H9 (cell line): ENCODE measurements around the gene CPM. TPM values are rescaled to one million over a fixed set of nuclear protein-coding genes. Genes with fewer than 3 reads are reported as not detected.

Source experiments
- DNase-seq: peaks from one replicate; pipeline ENCODE4 v3.0.0-alpha.2; 2017
- H2AFZ ChIP-seq: one replicate; pipeline ENCODE4 v1.6.1; 2013; ENCODE audit warnings: mild to moderate bottlenecking, low read length, control low read depth, moderate library complexity
- H2AK5ac ChIP-seq: 2 replicates; pipeline ENCODE4 v1.6.1; 2013; ENCODE audit warnings: low read length, control low read depth, mixed read lengths; ENCODE audit not compliant: insufficient read length
- H2BK120ac ChIP-seq: one replicate; pipeline ENCODE4 v1.6.1; 2013; ENCODE audit warnings: low read depth, mild to moderate bottlenecking, low read length, control low read depth, inconsistent platforms; ENCODE audit not compliant: poor library complexity, severe bottlenecking
- H2BK12ac ChIP-seq: 2 replicates; pipeline ENCODE4 v1.6.1; 2013; ENCODE audit warnings: low read length, control low read depth, mixed read lengths, low read depth; ENCODE audit not compliant: insufficient read length
- H2BK15ac ChIP-seq: 2 replicates; pipeline ENCODE4 v1.6.1; 2013; ENCODE audit warnings: low read depth, low read length, control low read depth
- H2BK20ac ChIP-seq: one replicate; pipeline ENCODE4 v1.6.1; 2013; ENCODE audit warnings: low read depth, mild to moderate bottlenecking, low read length, control low read depth, inconsistent platforms; ENCODE audit not compliant: poor library complexity, severe bottlenecking
- H2BK5ac ChIP-seq: 2 replicates; pipeline ENCODE4 v1.6.1; 2013; ENCODE audit warnings: low read length, control low read depth, mixed read lengths; ENCODE audit not compliant: insufficient read length
- H3K14ac ChIP-seq: 2 replicates; pipeline ENCODE4 v1.6.1; 2013; ENCODE audit warnings: low read length, control low read depth; ENCODE audit not compliant: insufficient read depth
- H3K18ac ChIP-seq: 2 replicates; pipeline ENCODE4 v1.6.1; 2013; ENCODE audit warnings: low read depth, mild to moderate bottlenecking, mixed read lengths, low read length, control low read depth; ENCODE audit not compliant: insufficient read length
- H3K23ac ChIP-seq: 2 replicates; pipeline ENCODE4 v1.6.1; 2013; ENCODE audit warnings: low read length, control low read depth, mixed read lengths, low read depth; ENCODE audit not compliant: insufficient read length
- H3K23me2 ChIP-seq: 2 replicates; pipeline ENCODE4 v1.6.1; 2013; ENCODE audit warnings: low read depth, mild to moderate bottlenecking, mixed read lengths, low read length, control low read depth; ENCODE audit not compliant: insufficient read length, poor library complexity, severe bottlenecking
- H3K27ac ChIP-seq: 2 replicates; pipeline ENCODE4 v1.5.1; 2013; ENCODE audit warnings: low read length, control low read depth, mixed read lengths, low read depth; ENCODE audit not compliant: insufficient read length
- H3K27me3 ChIP-seq: 2 replicates; pipeline ENCODE4 v1.6.1; 2013; ENCODE audit warnings: low read length, control low read depth, inconsistent platforms; ENCODE audit not compliant: insufficient read depth
- H3K4ac ChIP-seq: 2 replicates; pipeline ENCODE4 v1.6.1; 2013; ENCODE audit warnings: low read depth, mild to moderate bottlenecking, control low read depth, inconsistent platforms, low read length, moderate library complexity
- H3K4me1 ChIP-seq: 2 replicates; pipeline ENCODE4 v1.6.1; 2013; ENCODE audit warnings: low read length, control low read depth, inconsistent platforms; ENCODE audit not compliant: insufficient read depth
- H3K4me2 ChIP-seq: 2 replicates; pipeline ENCODE4 v1.6.1; 2013; ENCODE audit warnings: low read length, control low read depth, mixed read lengths; ENCODE audit not compliant: insufficient read length, insufficient read depth
- H3K56ac ChIP-seq: 2 replicates; pipeline ENCODE4 v1.6.1; 2013; ENCODE audit warnings: low read depth, mild to moderate bottlenecking, mixed read lengths, low read length, control low read depth; ENCODE audit not compliant: insufficient read length
- H3K79me1 ChIP-seq: 2 replicates; pipeline ENCODE4 v1.6.1; 2013; ENCODE audit warnings: low read depth, mild to moderate bottlenecking, moderate library complexity, low read length, control low read depth, inconsistent platforms; ENCODE audit not compliant: insufficient read depth, poor library complexity, severe bottlenecking
- H3K79me2 ChIP-seq: 2 replicates; pipeline ENCODE4 v1.6.1; 2013; ENCODE audit warnings: low read length, control low read depth, inconsistent platforms; ENCODE audit not compliant: insufficient read depth
- H3K9ac ChIP-seq: 2 replicates; pipeline ENCODE4 v1.6.1; 2013; ENCODE audit warnings: low read length, control low read depth, mixed read lengths; ENCODE audit not compliant: insufficient read length; ENCODE audit errors: extremely low read depth
- H3K9me3 ChIP-seq: one replicate; pipeline ENCODE4 v1.6.1; 2013; ENCODE audit warnings: low read depth, low read length, inconsistent platforms; ENCODE audit not compliant: control insufficient read depth
- H3T11ph ChIP-seq: one replicate; pipeline ENCODE4 v1.6.1; 2013; ENCODE audit warnings: mild to moderate bottlenecking, low read length, control low read depth, inconsistent platforms
- H4K20me1 ChIP-seq: one replicate; pipeline ENCODE4 v1.6.1; 2013; ENCODE audit not compliant: control insufficient read depth, insufficient read length, insufficient read depth
- H4K5ac ChIP-seq: 2 replicates; pipeline ENCODE4 v1.6.1; 2013; ENCODE audit warnings: low read depth, mild to moderate bottlenecking, mixed read lengths, low read length, control low read depth; ENCODE audit not compliant: insufficient read length
- H4K8ac ChIP-seq: replicated peaks from 2 replicates; pipeline ENCODE4 v1.6.1; 2013; ENCODE audit warnings: low read length, control low read depth, mixed read lengths, low read depth; ENCODE audit not compliant: insufficient read length
- H4K91ac ChIP-seq: 2 replicates; pipeline ENCODE4 v1.6.1; 2013; ENCODE audit warnings: low read depth, mild to moderate bottlenecking, moderate library complexity, mixed read lengths, low read length, control low read depth; ENCODE audit not compliant: insufficient read length
- H3K27ac Mint-ChIP-seq, 3 experiments: 2 replicates in 2 of 3; 3 replicates in 1 of 3; pipeline ENCODE4 v1.8.0; 2020 to 2021; ENCODE audit warnings: mixed read lengths in 3 of 3, mild to moderate bottlenecking in 1 of 3, moderate library complexity in 1 of 3
- H3K27me3 Mint-ChIP-seq: 2 replicates; pipeline ENCODE4 v1.8.0; 2021; ENCODE audit warnings: low read depth, mild to moderate bottlenecking, moderate library complexity, mixed read lengths
- H3K36me3 Mint-ChIP-seq, 3 experiments: 2 replicates in 2 of 3; 3 replicates in 1 of 3; pipeline ENCODE4 v1.8.0; 2020 to 2021; ENCODE audit warnings: low read depth in 3 of 3, mixed read lengths in 3 of 3; ENCODE audit not compliant: insufficient read depth in 1 of 3
- H3K4me1 Mint-ChIP-seq, 2 experiments: 2 replicates each; pipeline ENCODE4 v1.8.0; 2020; ENCODE audit warnings: mixed read lengths in 2 of 2
- H3K4me3 Mint-ChIP-seq, 2 experiments: 2 replicates in 1 of 2; 3 replicates in 1 of 2; pipeline ENCODE4 v1.8.0; 2020 to 2021; ENCODE audit warnings: mild to moderate bottlenecking in 2 of 2, mixed read lengths in 2 of 2, moderate library complexity in 1 of 2
- H3K9me3 Mint-ChIP-seq, 2 experiments: 2 replicates in 1 of 2; 3 replicates in 1 of 2; pipeline ENCODE4 v1.8.0; 2020; ENCODE audit warnings: mild to moderate bottlenecking in 2 of 2, mixed read lengths in 2 of 2, moderate library complexity in 1 of 2
- WGBS: extraction: QIAGEN DNeasy Blood & Tissue Kit; methylation state at CpG from one replicate; pipeline ENCODE4 v1.1.7; 2013; ENCODE audit warnings: missing lambda C conversion rate, low lambda C conversion rate, mixed read lengths; ENCODE audit not compliant: insufficient read length; ENCODE audit errors: extremely low coverage; 5-methylcytosine and 5-hydroxymethylcytosine counted together
- total RNA-seq: library from RNA; stranded (reverse); gene quantifications from 2 replicates; pipeline ENCODE4 v1.2.1, GENCODE V29; 2021
- TF ChIP-seq, protein P1 (sequence below): fragments of 200-600 bp; sonication (generic); conservative IDR thresholded peaks from 3 replicates; pipeline ENCODE4 v1.8.0; 2021; ENCODE audit warnings: antibody characterized with exemption, mild to moderate bottlenecking

CPM gene
- total RNA-seq, 1 experiment from 2014 or later: 1.2 TPM

- peaks cover 22 to 84% (median 59%) of the 10 kb centered on the region in 3 experiments for H3K36me3 Mint-ChIP-seq
- TF ChIP-seq, protein P1, sequence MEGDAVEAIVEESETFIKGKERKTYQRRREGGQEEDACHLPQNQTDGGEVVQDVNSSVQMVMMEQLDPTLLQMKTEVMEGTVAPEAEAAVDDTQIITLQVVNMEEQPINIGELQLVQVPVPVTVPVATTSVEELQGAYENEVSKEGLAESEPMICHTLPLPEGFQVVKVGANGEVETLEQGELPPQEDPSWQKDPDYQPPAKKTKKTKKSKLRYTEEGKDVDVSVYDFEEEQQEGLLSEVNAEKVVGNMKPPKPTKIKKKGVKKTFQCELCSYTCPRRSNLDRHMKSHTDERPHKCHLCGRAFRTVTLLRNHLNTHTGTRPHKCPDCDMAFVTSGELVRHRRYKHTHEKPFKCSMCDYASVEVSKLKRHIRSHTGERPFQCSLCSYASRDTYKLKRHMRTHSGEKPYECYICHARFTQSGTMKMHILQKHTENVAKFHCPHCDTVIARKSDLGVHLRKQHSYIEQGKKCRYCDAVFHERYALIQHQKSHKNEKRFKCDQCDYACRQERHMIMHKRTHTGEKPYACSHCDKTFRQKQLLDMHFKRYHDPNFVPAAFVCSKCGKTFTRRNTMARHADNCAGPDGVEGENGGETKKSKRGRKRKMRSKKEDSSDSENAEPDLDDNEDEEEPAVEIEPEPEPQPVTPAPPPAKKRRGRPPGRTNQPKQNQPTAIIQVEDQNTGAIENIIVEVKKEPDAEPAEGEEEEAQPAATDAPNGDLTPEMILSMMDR: no peak
Observed at GRCh38 chr12:68837215-68837614, 95.8 kb downstream of the CPM start.

More at GRCh38 chr12:68837215-68837614, 95.8 kb downstream of the CPM start:
- Histone ChIP-seq H4K8ac (no peak overlapping the region), H2BK20ac (no peak overlapping the region), H2BK120ac (no peak overlapping the region), H2AK5ac (no peak overlapping the region), H3K79me1 (no peaks in the 10 kb centered on the region), H4K91ac (no peak overlapping the region), H2BK5ac (no peak overlapping the region), H3T11ph (no peak overlapping the region), H4K20me1 (no peaks in the 10 kb centered on the region), H3K9me3 (no peaks in the 10 kb centered on the region), H3K4me2 (no peak overlapping the region), H3K23me2 (no peaks in the 10 kb centered on the region), H3K27ac (no peak overlapping the region), H3K27me3 (no peaks in the 10 kb centered on the region), H3K18ac (no peak overlapping the region), H2BK12ac (no peak overlapping the region), H3K14ac (no peak overlapping the region), H3K79me2 (no peaks in the 10 kb centered on the region), H3K56ac (no peak overlapping the region), H2AFZ (no peak overlapping the region), H2BK15ac (no peak overlapping the region), H4K5ac (no peak overlapping the region), H3K23ac (no peak overlapping the region), H3K9ac (no peak overlapping the region), H3K4ac (no peak overlapping the region), H3K4me1 (no peaks in the 10 kb centered on the region)
- Mint-ChIP-seq H3K27me3 (no peaks in the 10 kb centered on the region), H3K9me3 (no peaks in the 10 kb centered on the region), H3K4me3 (no peak overlapping the region), H3K4me1 (peaks cover 0 to 12% of the 10 kb centered on the region in 2 experiments; a peak in 3 of 4 replicates), H3K27ac (no peak overlapping the region)
- no CpG with 5 or more reads among the region's 1 CpG for WGBS
- no peak for DNase-seq
